ENCODE measurements around the gene CD93.

CD93 gene

DNA sequence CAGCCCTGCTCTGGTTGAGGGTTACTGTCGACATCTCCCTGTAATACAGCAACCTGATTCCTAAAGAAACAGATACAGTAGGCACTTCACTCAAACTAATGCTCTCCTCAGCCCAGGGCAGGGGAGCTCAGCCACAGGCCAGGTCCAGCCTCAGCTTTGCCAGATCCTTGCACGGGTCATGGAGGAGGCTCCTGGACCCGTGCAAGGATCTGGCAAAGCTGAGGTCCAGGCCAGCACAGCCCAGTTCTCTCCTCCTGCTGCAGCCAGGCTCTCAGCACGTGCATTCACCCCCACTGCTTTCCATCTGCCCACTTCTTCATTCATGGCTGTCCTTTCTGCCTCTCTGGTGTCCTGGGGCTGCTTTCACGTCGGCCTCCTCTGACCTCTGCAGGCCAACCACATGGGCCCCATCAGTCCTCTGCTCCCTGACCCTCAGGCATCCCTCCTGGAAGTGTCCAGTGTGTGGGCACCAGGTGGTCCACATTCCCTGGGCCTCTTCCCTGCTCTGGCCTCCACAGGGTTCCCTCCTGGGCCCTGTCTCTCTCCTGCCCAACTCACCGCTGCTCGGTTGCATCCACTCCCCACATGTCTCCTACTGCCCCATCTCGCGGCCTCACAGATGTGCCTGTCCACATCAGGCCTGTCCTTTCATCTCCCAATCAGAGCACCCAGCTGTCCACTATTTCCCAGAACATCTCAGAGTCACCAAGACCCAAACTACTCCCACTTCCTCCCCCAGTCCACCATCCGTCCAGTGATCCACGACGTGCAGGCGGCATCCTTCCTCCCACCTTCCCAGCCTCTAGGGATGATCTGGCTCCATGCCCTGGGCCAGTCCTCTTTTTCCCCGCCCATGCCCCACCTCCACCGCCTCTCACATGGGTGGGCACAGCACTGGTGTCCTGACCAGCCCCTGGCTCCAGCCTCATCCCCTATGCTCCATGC is 11.8 kb upstream of the CD93 start:
- no peak for DNase-seq (ENCODE audit: low spot score)

DNA sequence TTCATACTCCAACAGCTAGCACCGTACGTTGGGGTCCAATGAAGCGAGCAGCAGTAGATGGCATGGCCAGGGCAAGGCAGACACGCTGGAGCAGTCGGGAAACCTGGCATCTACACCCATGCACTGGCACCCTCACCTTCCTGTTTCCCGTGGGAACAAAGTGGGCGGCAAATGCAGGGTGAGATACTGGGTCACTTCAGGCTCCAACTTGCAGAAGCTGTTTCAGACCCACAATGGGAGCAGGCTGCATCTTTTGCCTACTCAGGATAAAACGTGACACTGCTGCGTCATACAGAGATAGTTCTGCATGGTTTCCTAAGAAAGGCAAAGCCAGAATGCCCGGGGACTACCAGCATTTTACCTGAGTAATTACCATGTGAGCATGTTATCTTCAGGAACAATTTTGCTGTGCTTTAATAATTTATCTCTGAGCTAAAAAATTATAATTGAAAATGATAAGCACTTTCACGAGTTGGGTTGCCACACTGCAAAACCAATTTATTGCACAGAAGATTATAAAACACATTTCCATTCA is 10.9 kb upstream of the CD93 start:
- DNase-seq (ENCODE audit: low spot score) = no peak

- no peak for DNase-seq (ENCODE audit: low spot score)
Measured at GRCh38 chr20:23096097-23096496, 10.0 kb upstream of the CD93 start.

DNA sequence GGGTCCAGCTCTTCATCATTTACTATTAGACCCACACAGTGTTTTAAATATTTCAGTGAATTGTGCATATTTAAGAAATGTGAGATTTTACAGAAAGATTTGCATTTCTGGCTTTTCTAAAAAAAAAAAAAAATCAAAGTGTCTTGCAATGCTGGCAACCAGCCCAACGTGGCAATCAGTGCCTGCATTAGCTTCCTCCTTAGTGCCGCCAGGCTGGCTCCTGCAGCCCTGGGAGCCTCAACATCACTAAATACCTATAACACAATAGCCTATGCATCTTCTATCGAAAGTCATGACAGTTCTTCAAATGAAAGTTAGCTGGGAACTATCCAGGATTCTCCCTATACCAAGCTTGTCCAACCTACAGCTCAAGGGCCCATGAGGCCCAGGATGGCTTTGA is 9.4 kb upstream of the CD93 start:
- DNase-seq (ENCODE audit: low spot score) = no peak

DNA sequence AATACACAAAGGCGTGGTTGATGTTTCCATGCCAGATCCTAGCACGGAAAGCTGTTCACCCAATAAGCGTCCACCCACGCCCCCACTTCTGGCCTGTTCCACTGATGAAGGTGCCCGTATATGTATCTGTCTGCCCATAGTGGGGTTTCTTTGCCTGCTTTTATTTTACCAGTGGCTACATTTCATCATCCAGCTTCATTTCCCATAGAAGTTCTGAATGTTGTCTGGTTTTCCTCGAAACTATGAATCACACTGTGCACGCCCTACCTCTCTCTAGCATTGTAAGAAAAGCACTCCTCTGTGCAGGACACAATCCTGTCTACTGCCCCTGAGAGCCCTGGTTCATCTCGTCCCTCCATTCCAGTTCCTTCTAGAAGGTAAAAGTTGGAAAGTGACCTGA is 8.8 kb upstream of the CD93 start:
- DNase-seq (ENCODE audit: low spot score) = no peak

DNA sequence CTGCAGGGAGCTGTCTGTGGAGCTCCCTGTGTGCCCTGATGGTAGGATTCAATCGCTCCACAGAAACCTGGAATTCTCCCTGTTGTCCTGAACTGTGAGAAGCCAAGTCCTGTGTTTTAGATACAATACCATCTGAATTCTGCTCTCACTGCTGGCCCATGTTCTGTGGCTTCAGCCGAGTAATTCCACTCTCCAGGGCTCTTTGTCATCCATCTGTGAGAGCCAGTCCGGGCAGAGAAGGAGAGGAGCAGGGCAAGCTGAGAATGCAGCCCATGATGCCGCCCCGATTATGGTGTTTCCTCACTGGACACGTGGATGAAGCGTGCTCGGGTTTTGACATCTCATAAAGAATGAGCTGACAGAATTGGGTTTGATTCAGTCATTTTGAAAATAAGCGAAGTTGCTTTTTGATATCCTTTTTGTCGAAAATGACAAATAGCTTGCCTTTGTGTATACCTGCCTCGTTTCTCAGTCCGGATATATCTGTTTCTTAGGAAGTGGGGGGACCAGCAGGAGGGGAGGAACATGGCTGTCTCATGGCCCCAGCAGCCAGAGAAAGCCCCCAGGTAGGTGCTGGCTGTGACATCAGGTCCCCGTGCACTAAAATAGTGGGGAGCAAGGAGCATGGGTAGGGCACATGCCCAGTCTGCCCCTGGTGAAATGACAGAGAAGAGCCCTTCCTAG is 8.2 kb upstream of the CD93 start:
- DNase-seq (ENCODE audit: low spot score) = no peak

DNA sequence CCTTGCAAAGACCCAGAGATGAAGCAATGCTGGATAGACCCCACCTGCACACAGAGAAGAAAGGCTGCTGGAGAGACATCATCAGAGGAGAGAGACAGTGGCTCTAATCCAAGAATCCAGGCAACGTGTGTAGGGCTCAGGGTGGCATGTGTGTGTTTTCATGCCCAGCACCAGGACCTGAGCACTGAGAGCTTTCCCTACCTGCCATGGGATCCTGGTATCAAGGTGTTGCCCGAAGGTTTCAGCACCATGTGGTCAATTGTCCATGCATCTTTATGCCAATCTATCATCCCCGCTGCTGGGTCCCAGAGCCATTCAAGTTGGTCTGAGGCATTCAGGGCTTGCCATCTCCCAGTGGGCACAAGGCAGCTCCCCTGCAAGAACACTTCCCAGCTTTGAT is 7.5 kb upstream of the CD93 start:
- no peak for DNase-seq (ENCODE audit: low spot score)

- no peak for DNase-seq (ENCODE audit: low spot score)
Measured at GRCh38 chr20:23092861-23093495, 6.9 kb upstream of the CD93 start.

DNA sequence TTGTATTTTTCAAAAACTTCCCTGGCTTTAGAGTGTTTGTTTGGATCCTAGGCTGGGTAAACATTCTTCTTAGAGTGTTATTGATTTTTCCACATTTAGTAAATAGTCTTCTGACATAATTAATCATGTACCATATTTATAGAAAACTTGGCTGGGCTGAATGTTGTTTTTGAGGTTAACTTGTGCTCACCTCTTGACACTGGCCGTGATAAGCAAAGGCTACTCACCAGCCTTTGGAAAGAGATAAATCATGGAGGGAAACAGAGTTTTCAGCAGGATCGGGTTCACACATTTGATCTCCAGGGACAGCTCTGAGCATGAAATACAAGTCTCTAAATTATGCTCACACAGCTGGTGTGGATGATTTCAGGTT is 6.2 kb upstream of the CD93 start:
- DNase-seq (ENCODE audit: low spot score) = no peak

DNA sequence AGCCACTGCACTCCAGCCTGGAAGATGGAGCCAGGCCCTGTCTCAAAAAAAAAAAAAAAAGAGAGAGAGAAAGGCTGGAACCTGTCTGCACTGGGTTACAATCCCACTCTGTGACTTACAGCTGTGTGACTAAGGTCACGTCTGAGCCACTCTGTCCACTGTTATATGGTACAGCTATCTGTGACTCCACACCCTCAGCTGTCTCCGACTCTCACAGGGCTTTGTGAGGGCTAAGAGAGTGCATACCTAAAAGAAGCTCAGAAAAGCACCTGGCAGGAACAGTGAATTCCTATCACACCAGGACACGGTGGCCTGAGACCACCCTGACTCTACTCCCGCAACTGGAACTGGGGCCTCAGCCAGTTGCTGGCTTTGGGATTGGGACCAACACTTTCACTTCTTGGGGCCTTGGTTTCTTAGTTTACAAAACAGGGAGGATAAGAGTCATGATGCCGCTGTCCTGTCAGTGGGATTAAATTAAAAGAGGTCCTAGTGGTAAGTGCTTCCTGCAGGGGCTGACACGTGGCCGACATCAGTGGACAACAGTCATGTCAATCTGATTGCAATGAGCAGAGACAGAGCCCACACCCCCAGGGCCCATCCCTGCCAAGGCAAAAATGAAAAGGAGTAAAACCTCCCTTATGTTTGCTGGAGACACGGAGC is 5.7 kb upstream of the CD93 start:
- DNase-seq (ENCODE audit: low spot score) = no peak

DNA sequence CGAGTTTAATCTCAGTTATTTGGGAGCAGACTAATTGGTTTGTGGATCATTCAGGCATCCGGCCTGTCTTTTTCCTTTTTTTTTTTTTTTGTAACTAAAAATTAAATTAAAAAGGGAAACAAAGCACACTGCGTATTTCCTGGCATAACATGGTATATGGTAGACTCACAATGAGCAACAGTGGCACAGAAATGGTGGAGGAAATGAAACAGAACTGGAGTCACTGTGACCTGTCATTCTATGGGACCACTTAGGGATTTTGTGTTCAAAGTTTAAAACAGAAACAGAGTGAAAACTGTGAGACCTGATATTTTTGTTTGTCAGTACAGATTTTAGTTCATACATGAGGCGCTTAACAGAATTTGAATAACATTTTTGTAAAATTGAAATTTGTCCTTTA is 4.8 kb upstream of the CD93 start:
- no peak for DNase-seq (ENCODE audit: low spot score)

DNA sequence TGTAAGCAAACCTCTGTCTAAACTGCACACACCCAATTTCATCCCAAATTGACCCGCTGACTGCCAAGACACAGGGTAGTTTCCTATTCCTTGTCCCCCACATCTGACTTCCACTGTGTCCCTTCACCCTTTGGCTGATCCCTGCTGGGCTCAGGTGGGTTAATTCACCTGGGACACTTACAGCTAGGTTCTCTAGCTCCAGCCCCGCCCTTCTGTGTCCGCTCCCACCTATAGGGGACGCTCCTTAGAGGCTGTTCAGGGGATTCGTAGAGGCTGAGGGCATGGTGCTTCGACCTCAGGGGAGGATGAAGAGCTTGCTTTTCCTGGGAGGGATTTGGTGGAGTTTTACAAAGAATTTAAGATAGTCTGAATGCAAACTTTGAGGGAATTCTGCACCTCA is 4.0 kb upstream of the CD93 start:
- DNase-seq (ENCODE audit: low spot score) = no peak

- no peak for DNase-seq (ENCODE audit: low spot score)
Measured at GRCh38 chr20:23088866-23089265, 2.7 kb upstream of the CD93 start.

DNA sequence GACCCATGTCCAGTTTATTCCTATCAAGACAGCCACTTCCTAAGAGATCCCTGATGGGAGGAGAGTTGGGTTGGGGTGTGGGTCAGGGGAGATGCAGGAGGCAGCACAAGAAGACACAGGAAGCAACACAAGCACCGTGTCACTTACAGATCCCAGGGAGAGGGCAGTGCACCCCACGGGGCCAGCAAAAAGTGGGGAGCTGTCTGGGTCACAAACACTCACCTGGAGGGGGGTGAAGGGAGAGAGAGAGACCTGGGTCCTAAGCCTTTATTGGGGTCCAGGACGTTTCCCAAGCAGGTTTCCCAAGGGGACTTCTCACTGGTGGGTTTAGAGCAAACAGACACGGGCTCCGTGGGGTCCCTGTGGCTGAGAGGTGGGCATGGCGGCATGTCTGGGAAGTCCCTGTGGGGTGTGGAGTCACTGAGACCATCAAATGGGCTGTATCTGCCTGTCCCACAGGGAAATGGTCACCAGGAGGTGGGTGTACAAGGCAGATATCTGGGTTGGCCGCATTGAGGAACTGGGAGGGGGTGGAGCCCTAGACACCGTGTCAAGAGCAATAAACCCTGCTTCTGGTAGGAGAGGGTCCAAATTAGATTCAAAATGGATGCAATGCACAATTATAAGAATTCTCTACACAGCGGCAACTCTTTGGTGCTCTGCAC is 1.6 kb upstream of the CD93 start:
- peak; percentile 11 for DNase-seq (ENCODE audit: low spot score)

DNA sequence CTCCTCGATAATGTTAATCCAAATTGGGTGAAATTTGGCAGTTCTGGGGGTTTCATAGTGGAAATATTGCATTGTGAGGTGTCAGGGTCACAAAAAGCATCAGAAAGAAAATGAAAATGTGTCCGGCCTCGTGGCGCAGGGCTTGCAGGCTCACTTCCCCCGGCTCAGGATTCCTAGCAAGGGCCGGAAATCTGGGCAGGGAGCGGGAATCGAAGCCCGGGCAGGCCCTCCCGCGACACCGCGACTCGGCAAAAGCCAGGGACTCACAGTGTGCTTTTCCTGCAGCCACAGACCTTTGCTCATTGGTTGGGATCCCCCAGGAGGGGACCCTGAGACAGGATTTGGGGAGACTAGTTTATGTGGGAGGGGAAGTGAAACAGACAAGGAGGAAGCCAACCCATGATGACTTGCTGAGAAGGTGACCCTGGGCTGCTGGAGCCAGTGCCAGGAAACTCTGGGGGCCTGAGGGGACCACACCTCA is 847 bp upstream of the CD93 start:
- peak; percentile 46 for DNase-seq (ENCODE audit: low spot score)

- no peak for DNase-seq (ENCODE audit: low spot score)
Measured at GRCh38 chr20:23085436-23086055, 578 bp downstream of the CD93 start.

- no peak for DNase-seq (ENCODE audit: low spot score)
Measured at GRCh38 chr20:23084845-23085365, 1.2 kb downstream of the CD93 start.

GRCh38 chr20:23084282-23084844 is 1.8 kb downstream of the CD93 start:
- no peak for DNase-seq (ENCODE audit: low spot score)

DNA sequence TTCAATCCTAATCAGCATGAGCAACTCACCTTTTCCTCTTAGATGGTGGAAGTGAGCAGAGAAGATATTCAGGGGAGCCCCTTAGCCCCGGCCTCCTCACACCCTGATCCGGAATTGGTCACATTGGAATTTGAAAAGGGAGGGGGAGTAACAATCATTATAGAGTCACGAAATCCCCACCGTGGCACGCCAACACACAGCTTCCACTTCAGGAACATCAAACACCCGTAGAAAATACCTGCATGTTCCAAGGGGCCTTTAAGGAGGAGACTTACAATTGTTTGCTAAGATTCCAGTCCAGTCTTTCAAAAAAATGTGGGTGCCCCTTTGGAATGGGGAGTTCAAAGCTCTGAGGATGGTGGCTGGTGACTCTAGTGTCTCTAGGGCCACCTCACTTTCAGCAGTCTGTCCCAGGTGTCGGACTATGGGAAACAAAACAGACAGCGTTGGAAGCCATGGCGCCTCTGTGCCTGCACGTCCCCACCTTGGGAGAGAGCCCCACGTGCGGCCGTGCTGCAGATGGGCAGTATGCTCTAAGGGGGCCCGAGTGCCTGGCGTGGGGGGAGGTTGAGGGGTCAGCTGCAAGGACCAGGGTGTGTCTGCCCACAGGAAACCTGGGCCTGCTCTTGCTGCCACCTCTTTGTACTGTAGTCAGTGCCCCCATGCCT is 2.4 kb downstream of the CD93 start:
- DNase-seq (ENCODE audit: low spot score) = no peak
